Embryonic facial prominence (tissue), 1 donor: Measurements from ENCODE around the gene CMSS1.
"Not testable (repeated sequence)": the region's sequence is repeated elsewhere in the genome, so short reads cannot be mapped to it uniquely, and the experiment has no call there.

Experiments used
- DNase-seq: peaks from one replicate; pipeline ENCODE4 v3.0.0-alpha.2; 2016; ENCODE audit errors: extremely low spot score

The CMSS1 gene

DNA sequence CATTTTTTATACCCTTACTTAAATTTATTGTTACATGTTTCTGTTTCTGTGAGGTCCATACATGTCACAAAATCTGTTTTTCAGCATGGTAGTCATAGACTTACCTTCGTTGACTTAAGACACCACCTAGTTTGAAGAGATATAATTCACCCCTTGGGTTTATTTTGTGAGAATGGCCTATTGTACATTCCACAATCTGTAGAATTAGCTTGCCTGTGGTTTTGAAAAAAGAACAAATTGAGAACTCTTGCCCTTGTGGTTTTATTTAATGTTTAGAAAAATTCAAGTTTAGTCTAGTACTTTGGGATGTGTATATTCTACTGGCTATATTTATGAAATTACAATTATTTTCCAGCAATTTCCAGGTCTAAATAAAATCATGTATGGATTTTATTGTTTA lies 265.1 kb downstream of the CMSS1 start:
- no peak for DNase-seq

DNA sequence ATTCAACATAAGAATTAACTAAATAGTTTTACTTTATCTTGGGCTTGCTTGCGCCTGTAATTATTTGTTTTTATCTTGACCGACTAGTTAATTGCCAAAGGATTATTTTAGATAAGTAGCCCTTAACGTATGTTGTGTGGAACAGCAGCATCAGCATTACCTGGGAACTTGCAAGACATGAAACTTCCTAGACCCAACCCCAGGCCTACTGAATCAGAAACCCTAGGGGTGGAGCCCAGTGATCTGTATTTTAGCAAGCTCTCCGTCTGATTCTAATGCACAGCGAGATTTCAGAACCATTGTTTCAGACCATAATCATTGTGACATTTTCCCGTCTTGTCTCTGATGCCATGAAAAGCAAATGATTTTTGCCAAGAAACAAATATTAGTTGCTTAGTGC lies 265.5 kb downstream of the CMSS1 start:
- DNase-seq = no peak

DNA sequence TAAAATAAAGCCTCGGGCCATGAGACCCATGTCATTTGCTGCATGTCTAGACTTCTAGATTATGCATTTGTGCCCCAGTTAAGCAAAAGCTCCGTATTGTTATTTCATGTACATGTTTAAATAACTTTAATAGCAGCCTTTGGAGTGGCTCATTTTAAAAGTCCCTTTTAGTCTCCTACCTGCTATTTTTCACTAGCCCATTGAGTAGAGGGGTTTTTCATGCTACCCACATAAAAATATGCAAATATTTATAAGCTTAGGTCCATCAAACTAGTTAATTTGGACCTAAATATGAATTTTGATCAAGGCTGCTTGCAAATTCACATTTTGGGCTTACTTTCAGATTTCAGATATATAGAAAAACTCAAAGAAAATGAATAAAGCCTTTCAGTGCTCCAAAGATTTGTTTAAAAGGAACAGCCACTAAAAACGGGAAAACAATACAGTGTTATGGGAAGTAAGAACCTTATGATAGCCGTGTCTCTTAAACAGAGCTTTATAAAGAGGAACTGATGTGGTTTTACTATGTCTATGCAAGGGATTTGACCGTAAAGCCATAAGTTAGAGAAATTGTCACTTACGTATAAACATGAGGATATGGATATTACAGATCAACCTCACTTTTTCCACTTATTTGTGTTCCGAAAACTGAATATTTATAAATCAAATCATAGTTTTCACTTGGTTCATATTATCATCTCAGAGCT lies 266.6 kb downstream of the CMSS1 start:
- no peak for DNase-seq

DNA sequence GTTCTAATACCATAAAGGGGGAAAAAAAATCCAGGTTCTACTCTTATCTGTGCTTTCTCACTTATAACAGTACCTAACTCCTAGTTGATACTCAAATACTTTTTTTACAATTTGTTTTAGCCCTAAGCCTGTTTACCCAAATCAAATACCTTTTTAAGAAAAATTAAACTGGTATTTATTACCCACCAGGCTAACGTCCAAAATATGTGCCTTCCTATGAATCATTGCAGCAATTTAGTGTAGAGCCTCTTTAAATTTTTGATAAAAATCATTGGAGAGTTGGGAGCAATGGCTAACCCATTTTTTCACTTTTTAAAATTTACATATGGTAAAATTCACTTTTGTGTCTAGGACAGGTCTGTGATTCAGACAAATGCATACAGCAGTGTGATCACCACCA lies 268.7 kb downstream of the CMSS1 start:
- DNase-seq = no peak

DNA sequence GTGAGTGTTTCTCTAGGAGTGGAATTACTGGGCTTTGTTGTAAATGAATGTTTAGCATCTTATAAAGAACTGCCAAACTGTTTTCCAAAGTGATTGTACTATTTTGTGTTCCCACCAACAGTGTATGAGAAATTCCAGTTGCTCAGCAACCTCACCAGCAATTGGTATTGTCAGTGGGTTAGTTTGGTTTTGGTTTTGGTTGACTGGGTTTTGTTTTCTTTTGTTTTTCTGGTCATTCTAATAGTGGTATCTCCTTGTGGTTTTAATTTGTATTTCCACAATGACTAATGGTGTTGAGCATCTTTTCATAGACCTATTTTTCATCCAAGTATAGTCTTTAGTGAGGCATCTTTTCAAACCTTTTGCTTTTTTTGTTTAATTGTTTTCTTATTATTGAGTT lies 269.5 kb downstream of the CMSS1 start:
- DNase-seq = no peak

DNA sequence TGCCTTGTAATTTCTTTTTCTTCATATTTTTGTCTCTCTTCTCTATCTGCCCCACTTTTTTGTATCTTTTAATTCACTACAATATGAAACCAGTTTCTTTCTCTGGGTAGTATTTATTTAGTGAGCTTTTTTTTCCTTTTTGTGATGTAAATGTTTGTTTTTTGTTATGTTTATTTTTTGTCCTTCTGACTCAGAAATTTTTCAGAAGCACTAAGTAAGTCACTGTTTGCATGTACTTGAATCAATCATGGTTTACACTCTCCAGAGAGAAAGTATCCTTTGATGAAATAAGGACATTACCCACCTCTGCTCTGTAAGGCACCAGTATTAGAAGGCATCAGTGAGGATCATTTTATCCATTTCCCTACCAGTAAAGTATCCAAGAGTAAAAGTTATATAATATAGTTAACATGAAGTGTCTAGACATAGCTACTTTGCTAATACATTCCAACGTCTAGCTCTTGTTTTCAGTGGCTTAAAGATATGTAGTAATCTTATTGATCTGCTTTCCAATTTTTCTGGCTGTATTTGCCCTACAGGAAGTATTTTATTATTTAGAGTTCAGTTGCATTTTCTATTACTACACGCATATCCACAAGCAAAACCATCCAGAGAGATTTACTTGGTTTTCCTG lies 271.2 kb downstream of the CMSS1 start:
- no peak for DNase-seq

DNA sequence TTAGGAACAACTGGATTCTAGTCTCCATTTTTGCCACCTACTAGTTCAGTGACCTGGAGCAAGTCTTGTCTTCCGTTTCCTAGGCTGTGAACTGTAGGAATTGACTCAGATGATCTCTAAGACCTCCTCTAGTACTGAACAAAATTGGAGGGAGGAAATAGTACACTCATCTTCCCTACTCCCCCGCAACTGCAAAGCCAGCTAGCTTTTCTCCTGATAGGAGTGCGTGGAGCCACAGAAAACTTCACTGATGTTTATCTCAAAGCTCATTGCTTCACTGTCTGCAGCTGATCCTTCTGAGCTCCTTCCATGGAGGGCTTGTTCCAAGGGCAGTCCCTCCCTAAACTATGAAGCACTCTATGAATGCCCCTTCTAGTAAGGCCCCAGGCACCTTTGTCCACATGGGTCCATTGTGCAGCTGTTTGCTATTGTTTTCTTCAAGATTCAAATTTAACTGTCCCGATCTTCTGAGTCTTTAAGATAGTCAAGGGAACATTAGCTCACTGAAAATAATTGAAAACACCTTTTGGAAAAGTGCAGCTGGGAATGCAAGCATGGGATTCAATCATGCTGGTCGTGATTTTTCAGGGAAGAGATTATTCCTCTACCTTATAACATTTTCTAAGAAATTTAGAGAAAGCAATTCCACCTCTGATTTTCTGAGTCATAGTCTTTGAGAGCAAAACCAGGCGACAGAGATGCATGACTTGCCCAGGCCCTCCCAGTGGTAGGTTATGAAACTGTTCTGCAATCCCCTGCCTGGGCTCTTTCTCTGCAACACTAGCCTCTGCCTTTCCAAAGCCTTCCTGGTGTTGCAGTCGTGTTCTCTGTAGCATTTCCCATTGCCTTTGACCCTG lies 272.4 kb downstream of the CMSS1 start:
- DNase-seq = no peak

DNA sequence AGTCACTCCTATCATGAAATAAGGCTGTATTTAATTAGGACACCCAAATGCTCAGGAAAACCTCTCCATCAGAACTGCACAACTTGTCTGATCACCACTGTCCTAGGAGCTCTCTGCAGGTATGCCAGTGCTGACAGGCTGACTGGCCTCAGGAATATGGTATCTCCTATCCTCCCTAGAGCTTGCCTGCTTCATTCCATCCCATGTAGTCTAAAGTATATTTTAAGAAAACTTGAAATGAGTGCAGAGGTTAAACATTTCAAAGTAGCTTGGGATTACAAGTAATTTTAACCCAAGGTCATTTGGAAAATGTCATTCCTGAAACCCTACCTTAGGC lies 273.0 kb downstream of the CMSS1 start:
- no peak for DNase-seq

DNA sequence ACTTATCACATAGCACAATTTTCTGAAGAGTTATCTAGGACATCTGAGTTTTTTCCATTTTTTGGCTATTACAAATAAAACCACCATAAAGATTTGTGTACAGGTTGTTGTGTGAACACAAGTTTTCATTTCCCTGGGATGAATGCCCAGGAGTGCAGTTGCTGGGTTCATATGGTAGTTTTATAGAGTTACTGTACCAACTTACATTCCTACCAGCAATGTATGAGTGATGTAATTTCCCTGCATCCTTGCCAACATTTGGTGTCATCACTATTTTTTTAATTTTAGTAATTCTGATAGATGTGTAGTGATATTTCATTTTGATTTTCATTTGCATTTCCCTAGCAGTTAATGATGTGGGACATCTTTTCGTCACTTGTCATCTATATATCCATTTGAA lies 276.2 kb downstream of the CMSS1 start:
- DNase-seq = no peak

DNA sequence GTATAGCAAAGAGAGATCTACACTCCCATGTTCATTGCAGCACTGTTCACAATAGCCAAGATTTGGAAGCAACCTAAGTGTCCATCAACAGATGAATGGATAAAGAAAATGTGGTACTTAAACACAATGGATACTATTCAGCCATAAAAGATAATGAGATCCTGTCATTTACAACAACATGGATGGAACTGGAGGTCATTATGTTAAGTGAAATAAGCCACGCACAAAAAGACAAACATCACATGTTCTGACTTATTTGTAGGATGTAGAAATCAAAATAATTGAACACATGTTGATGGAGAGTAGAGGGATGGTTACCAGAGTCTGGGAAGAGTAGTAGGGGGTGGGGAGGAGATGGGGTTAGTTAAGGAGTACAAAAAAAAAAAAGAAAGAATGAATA lies 278.6 kb downstream of the CMSS1 start:
- not testable (repeated sequence) for DNase-seq

DNA sequence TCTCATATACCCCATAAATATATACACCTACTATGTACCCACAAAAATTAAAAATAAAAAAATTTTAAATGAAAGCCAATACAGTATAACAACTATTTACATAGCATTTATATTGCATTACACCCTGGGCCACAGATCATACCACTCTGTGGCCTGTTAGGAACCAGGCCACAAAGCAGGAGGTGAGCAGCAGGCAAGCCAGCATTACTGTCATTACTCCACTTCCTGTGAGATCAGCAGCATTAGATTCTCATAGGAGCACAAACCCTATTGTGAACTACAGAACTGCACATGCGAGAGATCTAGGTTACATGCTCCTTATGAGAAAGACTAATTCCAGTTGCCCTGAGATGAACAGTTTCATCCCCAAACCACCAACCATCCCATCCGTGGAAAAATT lies 279.2 kb downstream of the CMSS1 start:
- no peak for DNase-seq

DNA sequence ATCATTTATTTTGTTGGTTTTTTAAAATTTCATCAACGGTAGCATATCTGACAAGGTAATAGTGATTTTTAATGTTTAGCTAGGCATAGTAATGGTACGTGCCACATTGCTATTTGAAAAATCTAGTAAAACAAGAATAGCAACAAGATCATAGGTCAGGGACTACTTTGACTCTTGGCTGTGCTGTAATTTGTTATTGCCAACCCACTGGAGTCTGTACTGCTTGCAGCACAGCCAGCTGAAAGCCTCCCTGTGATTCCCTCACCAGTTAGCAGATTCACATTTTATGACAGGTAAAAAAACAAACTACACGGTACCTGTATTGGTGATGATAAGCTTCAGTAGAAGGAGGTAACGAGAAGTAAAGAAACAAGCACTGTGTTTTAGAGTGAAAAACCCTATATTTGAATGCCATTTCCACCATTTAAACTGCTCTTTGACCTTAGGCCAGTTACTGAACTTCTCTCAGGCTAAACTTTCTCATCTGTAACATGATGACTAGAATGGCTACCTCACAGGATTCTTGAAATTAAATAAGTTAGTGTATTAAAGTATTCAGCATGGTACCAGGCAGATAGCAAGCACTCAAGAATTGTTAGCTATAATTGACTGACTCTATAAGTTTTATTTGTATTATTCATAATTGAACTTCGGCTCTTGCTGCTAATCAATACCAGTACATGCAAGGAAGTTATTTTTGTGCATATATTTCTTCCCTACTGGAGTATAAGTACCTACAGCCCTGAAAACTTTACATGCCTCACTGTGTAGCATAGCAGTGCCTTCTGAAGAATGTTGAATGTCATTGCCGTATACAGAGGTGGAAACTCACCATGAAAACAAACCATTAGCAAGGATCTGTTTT lies 280.5 kb downstream of the CMSS1 start:
- no peak for DNase-seq

DNA sequence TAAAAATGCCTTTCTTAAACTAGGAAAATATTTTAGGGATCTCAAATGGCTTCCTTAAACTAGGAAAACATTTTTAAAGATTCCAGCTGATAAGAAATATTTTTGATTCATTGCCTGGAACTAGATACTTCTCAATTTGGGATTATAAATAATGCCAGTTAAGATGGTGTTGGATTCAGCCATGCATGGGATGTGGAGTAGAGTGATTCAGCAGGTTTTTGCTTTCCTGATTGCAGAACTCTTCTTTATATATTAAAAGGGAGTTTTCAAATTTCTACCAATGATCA lies 281.1 kb downstream of the CMSS1 start:
- no peak for DNase-seq

DNA sequence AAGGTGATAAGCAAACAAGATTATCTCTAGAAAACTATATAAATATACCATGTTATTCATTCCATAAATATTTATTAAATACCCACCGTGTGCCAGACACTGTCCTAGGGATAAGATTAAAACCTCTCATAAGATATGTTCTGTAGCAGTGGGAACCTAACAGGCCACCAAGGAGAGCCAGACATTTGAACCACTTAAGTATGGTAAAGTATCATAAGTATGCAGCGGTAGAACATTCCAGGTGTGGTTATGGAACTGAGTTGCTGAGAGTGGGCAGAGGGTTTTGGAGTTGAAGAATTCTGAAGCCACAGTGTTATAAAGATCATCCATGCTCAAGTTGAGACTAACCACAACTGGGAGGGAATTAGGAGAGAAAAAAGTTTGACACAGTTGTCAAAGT lies 282.0 kb downstream of the CMSS1 start:
- DNase-seq = no peak

DNA sequence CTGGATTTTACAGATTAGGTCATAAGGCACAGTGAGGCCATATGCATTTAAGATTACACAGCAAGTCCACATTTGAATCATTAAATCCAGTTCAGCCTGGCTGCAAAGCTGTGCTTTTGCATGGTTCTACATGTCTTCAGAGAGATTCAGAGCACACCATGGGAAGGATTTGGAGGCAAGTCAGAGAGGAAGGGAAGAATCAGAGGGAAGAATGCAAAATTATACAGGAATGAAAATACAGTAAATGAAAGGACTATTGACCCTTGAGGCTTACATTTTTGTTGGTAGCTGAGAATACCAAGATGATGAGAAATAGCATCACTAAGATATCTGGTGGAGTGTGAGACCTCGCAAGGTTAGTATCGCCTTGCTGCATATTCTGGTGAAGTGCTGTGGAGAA lies 282.8 kb downstream of the CMSS1 start:
- DNase-seq = no peak

DNA sequence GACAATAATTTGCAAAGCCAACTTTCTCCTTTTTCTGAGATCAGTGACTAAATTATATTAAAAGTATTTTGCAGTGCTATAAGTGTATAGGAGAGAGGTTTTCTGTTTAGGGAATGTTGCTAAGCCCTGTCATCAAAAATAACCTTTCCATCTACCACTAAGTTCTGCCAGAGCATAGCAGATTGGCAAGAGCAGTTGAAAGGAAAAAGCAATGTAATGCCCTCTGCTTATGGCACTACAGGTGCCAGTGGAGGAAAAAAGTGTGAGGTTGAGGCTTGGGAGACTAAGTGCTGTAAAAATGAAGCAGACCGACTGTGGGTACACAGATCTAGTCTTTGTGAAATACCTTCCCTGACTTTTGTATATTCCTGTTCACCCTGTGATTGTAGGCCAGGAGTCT lies 285.1 kb downstream of the CMSS1 start:
- no peak for DNase-seq

DNA sequence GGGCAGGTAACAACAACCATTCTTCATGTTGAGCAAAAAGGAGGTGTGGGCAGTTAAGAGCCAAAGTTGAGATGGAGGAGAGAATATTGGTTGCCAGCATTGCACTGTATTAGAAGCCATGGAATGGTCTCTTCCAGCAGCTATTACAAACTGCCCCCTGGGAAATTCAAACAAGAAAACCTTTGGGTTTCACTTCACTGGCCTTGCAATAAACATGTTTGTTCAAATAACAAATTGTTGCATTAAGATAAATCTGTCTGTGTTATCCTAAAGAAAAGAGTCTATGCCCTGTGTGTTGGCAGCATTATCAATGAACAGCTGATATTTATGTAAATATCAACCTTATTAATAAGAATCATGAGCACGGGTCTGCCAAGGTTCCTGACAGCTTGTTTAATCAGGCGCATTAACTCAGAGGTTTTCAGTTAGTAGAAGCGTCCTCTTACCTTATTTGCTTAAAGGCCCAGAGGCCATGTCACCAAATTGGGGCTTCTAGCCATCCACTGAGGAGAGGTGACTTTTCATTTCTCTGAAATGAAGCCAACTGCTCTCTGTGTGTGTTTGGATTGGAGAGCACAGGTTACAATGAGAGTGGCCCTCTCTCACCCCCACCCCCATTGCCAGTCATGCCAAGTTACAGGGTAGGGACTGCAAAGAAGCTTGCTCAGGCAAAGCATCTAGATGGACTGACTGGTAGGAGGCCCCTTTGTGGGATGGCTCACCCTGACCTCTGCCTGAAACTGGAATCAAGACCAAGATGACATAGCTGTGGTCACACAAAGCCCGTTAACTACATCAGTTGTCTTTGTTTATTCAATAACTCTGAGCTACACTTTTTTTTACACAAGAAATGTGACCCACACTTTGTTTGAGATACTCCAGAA lies 286.1 kb downstream of the CMSS1 start:
- no peak for DNase-seq

DNA sequence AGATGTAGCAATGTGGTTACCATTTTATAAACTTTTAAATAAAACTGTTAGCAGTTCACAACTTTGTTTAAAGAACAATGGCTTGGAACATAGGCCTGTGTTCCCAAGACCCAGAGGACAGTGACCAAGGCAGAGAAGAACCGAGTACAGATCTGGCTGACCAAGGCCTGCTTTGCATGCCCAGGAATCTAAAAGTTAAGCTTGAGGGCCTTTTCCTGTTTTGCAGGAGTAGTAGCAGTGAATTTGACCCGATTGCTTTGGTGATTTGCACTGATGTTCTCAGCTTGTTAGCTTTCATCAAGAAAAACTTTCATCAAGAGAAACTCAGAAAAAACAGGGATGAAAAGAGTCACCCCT lies 286.8 kb downstream of the CMSS1 start:
- no peak for DNase-seq

DNA sequence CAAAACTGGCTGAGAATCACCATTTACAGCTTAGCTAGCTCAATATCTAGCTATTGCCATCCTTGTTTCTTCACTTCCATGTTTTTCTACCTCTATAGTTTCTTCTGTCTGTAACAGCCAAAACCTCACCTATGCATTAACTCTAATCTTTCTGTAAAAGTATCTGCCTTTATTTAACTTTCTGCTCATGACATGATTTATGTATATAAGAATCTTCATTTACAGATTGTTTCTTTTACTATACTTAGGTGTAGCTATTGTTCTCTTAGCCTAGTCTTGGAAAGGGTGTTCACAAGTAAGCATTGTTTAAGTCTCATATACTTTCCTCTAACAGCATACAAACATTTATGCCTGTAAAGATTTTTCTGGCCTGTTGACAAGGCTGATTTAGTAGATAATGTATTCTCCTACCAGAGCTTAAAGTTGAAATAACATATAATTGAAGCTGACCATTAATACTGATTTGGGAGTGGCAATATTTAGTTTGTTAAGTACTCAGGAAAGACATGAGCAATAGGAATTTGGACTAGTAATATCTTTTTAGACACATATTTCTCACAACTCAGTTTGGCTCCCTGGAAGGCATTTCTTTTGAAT lies 287.3 kb downstream of the CMSS1 start:
- no peak for DNase-seq

DNA sequence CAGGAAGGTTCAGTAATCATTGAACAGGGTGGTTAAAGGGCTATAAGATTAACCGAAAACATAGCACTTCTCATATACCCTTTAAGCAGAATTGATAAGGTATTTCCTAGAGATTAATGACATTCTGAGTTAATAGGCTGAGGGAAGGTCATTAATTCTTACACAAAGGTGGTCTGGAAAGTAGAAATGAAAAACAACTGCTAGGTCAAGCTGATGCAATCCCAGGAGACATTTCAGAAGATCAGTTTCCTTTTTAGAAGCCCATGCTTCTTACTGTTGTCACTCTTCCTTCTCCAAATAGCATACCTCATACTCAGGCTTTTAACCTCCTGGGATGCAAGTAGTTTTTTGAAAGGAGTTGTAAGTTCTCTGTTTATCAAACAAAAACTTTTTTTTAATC lies 287.8 kb downstream of the CMSS1 start:
- DNase-seq = no peak

DNA sequence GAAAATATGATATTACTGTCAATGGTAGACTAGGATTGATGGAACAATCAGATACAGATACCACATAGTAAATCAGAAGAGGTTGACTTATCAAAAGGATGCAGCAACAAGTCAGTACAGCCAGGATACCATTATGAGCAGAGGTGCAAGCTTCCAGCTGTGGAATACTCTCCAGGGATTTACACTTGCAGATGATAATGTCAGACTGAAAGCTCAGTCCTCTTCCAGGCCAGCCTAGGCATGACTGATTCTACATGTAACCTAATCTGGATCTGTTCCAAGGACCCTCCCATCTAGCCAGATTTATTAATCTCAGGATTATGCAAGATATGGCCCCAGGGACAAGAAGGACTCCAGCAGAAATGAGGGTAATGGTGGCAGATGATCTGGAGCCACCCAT lies 288.4 kb downstream of the CMSS1 start:
- DNase-seq = no peak
